CD4-positive, alpha-beta T cell treated with Interleukin-15 for 4 hours (primary cell): ENCODE results near the gene RXRA.
A peak's percentile ranks its signal among the peaks of the same experiment; 100 is the strongest.

Experiments used
- DNase-seq: peaks from one replicate; pipeline ENCODE4 v3.0.0-alpha.2; 2020; ENCODE audit warnings: low spot score

The RXRA gene

DNA sequence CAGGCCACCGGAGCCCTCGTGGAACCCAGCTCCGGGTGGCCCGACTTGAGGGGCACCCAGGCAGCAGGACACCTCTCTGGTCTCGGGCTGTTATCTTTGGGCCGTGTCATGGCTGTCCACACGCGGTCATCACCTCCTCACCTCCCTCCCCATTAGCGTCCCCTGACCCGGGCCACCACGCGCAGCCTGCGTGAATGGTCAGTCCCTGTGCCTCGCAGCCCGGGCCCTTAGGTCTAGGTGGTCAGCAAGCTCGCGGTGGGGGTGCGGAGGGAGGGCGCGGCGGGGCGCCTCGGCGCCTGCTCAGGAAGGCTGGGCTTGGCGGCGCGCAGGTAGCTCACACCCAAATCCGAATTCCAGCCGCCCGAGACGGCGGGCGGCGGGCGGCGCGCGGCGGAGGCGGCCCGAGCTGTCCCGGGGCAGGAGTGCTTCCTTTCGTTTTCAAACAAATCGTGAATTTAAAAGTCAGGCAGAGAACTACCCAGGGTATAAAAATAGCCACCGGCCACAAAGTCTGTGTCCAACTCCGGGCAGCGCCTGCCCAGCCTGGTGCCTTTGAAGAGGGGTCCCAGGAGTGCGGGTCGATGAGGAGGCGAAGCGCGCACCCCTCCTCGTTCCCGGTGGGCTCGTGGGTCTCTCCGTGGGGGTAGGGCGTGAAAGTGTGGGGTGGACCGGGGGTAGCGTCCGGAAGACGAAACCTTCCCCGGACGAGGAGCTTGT is 1.0 kb upstream of the RXRA start:
- DNase-seq, result peak; percentile 24

DNA sequence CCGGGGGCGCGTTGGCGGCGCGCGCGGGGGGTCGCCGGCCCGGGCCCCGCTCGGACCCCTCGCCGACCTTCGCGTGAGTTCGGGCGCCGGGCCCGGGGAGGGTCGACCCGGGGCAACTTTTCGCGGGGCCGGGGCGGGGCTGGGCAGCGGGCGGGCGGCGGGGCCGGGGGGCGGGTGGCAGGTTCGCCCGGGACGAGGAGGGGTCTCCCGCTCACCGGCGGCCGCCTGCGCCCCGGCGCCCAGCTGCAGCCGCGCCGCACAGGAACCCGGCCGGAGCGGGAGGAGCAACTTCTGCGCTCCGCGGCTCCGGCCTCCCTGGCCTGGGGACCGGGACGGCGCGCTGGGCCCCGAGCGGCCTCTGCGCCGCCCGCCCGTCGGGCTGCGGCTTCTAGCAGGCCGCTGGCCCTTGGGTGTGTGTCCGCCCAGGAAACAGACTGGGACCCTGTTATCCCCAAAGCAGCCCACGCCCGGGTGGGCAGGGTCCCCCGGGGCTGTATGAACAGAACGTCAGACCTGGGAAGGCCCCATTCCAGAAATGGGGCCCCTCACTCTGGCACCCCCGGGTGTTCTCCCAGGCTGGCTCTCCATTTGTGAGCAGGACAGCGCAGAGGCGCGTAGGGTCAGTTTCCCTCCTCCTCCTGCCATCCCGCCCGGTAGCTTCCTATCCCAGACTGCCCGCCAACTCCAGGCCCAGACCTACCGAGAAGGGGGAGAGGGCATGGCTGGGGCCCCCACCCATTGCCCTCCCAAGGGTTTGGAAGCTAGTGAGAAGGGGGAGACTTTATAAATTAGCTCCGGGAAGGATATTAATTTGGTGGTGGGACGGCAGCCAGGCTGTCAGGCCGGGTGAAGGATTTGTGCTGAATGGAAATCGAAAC is 708 bp downstream of the RXRA start:
- DNase-seq, result no peak

DNA sequence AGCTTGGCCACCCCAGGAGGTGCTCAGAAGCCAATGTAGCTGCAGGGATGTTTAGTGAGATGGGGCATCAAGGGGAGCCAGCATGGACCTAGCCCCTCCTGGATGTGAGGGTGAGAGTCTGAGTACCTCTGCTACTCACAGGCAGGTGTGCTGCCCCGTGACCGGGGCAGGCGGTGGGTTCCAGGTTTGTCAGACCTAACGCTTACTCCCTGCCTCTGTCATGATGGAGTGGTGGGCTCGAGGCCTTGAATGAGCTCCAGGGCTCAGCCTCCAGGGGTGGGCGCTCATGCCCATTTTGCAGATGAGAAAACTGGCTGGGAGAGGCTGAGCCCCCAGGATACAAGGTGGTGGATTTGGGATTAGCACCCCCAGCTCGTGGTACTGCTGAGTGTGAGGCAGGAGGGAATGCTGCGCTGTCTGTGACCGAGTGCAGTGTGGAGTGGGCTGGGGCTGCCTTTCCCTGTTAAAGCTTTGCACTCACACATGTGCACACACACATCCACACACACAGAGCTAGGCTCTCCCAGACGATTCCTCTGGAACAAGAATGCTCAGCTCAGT is 1.5 kb downstream of the RXRA start:
- no peak for DNase-seq

DNA sequence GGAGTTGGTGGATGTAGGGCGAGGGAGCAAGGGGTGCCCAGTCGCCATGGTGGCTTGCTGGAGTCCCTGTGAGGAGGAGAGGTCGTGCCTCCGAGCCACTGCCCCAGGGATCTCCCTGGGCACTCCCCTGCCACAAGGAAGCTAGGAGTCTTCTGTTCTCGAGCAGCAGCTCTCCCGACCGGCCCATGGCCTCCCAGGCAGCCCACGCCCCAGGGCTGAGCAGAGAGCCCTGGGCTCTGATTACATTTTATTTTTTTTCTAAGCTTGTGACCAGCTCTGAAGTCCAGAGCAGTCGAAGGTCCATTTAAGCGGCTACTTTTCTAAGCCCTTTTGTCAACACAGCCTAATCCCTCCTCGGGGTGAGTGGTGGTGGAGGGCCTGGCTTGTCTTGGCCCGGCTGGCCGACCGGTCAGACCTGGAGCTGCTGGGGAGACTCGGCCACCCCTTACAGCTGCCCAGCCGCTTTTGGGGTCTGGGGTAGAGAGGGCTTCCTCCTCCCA is 2.1 kb downstream of the RXRA start:
- no peak for DNase-seq

DNA sequence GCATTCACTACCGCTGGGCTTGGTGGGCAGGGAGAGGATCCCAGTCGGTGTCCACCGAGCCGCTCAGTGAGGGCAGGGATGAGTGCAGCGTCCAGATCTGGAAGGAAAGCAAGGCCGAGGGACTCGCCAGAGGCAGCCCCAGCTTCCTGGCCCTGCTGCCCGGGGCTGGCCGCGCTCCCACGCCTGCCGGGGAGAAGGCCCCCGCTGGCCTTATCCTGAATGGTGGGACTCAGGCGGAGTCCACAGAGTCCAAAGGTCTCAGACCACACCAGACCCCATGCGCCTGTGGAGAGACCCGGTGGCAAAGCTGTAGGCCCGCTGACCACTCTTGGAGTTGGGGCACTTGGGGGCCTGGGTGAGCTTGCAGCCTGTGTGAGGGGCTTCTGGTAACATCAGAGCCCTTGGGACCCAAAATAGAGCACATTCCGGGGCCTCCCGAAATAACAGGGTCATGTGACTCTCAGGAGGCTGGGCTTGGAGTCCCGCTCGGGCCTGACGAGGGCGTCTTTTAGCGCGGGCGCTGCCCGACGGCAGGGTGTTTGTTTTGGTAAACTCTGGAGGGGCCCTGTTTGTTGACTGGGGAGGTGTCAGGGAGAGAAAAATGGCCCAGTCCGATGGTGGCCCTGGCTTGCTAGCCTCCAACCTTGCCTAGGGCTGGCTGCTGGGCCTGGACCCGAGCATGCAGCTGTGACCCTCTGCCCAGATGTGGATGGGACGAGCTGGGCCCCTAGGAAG is 2.8 kb downstream of the RXRA start:
- DNase-seq, result no peak

DNA sequence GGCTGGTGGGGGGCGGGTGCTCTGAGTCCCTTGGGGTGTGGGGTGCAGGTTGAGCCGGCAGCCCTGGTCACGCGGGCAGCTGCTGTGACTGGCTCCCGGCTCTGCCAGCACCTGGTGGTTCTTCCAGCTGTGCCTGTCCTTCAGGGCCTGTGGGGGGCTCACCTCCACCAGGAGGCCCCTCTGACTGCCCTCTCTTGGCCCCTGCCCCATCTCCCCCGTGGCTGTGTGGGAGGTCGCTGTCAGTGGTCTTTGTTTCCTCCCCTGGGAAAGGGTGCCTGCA is 3.3 kb downstream of the RXRA start:
- DNase-seq, result no peak

DNA sequence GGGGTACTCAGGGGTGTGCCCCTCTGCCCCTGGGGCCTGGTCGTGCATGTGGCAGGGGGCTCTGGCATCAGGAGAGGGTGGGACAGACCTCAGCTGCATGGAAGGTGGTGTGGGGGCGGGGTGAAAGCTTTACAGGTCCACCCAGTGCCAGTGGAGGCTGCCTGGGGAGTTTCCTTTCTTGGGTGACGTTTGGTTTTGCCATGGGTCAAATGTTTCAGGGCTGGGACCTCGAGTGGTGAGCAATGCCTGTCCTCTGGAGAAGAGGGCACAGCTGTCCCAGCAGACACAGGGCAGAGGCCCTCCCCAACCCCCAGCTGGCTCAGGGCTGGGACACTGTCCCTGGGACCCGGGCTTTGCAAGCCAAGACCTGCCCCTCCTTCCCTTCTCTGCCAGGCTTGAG is 3.6 kb downstream of the RXRA start:
- DNase-seq, result no peak

DNA sequence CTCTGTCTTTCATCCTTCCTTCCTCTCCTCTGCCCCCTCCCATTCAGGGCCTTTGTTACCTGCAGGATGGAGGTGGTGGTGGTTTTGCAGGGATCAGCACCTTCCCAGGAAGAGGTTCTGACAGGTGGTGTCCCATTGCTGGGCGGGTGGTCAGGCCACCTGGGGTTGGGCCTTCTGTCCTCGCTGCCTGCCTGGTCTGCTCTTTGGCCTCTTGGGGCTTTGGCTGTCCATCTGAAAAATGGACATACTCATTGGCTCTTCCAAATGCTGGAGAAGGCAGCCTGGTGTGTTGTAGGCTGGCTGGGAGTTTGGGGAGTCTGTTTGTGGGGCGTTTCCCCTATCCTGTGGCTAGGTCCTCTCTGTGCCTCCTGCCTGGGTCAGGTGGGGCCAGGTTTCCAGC is 4.3 kb downstream of the RXRA start:
- no peak for DNase-seq

DNA sequence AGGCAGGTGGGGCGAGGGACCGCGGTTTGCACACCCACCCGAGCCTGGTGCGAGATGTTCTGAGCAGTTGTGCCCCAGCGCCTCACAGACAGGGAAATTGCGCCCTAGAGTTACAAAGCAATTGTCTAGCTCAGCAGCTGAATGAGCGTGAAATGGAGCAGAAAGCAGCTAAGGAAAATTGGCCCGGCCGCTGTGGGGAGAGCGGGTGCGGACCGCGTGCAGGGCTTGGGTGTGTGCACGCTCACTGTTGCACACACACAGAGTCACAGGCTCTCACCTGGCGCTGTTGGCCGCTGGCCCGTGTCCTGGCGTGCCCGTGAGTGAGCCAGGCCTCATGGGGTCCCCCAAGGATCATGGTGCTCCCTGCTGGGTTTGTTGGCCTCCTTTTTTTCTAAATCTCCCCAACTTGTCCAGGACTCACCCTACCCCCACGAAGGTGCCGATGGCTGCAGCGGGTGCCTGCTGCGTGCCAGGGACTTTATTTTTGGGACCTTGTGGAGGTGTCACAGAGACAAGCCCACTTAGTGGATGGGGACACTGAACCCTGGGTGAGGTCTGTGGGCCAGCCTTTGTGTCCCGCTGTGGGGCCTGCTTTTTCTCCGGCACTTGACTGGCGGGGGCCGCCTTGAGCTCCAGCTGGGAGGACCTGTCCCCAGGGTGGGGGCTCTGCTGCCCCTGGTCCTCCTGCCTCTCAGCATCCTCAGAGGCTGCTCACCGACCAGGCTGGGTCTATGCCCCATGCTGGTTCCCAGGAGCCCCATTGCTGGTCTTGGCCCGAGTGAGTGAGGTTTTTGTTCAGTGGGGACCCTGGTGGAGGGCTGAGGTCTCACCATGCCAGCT is 5.2 kb downstream of the RXRA start:
- no peak for DNase-seq

DNA sequence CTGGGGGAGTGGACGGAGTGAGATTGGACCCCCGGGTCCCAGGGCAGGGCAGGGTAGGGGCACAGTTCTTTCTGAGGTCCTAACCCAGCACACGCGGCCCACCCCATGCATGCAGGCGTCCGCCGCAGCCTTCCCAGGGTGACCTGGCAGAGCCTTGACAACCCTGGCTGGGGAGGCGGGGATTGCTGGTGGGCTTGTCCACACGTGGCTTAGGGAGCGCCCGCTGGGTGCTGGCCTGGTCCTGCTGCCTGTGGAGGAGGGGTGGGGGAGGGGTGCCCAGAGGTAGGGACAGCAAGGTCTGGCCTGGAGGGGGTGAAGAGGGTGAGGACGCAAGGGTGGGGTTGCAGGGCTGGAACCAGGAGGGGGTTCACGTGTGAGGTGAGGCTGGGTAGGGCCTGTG is 6.0 kb downstream of the RXRA start:
- no peak for DNase-seq

DNA sequence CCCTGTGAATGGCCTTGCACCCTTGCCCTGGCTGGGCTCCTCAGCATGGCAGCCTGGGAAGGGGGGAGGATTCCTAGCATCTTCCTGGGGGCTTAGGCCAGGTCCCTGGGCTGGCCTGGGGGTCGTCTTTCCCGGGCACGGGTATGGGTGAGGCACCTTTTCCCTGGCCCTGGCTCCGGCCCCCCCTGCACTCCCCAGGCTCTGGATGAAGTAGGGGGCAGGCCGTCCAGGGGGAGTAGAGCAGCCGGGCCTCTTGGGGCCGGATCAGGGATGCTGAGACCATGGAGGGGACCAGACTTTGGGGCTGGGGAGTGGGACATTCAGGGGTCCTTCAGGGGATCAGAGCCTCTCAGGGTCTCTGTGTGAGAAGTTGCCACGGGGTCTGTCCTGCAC is 6.6 kb downstream of the RXRA start:
- no peak for DNase-seq

DNA sequence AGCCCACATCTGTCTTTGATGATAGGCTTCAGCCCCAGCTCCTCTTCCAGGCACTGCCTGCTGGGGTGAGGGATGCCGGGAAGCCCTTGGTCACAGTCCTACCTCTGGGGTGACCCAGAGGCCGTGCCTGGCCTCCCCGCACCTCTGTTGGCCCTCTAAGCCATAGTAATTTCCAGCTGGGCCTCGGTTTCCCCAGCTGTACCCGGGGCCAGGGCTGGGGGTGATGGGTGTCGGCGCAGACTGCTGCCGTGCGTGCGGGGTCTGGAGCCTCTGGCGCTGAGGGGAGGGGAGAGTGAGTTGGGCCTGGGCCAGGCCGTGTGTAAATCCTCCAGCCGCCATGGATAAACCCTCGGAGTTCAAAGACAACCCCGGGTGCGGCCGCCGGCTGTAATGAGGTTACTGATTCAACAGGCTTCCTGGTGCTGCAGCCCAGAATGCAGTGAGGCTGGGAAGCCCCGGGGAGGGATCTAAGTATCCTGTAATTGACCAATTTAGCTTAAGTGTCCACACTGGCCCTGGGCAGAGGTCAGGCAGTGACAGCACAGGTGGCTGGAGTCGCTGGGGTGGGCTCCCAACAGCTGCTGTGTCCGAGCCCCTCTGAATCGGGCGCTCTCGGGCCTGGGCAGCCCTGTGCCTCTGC is 7.1 kb downstream of the RXRA start:
- no peak for DNase-seq

DNA sequence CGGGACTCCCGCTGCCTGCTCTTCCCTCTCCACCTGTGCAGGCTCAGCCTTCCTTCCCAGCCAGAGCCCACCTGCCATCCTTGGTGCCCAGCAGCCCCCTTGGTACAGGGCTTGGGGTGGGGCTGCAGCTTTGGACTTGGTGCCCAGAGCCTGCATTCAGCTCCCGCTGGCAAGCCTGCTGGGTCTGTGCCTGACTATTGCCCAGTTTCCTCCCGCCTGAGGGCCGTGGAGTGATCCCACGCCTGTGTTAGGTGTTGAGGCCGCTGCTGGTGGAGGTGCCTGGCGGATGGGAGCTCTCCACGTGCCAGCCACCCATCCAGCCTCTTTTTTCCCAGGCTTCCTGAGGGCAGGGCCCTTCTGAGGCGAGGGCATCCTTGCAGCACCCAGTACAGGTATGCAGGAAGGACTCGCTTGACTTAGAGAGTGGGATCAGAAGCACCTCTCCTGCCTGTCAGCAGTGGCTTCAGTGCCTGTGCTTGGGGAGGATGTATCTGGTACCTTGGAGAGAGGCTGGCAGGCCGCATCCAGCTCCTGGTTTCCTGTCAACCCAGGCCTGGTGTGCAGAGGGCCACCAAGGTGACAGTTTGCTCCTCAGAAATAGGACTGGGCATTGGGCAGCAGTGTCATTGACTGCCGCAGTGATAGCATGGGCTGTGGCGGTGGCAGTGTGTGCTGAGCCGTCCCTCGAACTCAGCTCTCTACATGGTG is 7.8 kb downstream of the RXRA start:
- no peak for DNase-seq

DNA sequence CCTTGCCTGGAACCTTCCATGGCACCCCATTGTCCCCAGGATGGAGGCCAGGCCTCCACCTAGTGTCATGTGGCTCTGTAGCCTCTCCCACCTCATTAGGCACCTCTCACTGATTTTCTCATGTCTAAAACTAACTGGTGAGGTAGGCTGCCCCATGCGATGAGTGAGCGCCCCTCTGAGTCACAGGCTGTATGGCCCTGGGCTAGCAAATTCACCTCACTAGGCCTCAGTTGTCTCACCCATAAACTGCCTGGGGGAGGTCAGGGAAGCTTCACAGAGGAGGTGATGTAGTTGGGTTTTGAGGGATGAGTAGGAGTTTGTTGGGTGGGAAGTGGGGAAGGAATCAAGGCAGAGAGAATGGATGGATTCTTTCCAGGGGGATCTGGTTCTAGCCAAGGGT is 8.8 kb downstream of the RXRA start:
- DNase-seq, result no peak

DNA sequence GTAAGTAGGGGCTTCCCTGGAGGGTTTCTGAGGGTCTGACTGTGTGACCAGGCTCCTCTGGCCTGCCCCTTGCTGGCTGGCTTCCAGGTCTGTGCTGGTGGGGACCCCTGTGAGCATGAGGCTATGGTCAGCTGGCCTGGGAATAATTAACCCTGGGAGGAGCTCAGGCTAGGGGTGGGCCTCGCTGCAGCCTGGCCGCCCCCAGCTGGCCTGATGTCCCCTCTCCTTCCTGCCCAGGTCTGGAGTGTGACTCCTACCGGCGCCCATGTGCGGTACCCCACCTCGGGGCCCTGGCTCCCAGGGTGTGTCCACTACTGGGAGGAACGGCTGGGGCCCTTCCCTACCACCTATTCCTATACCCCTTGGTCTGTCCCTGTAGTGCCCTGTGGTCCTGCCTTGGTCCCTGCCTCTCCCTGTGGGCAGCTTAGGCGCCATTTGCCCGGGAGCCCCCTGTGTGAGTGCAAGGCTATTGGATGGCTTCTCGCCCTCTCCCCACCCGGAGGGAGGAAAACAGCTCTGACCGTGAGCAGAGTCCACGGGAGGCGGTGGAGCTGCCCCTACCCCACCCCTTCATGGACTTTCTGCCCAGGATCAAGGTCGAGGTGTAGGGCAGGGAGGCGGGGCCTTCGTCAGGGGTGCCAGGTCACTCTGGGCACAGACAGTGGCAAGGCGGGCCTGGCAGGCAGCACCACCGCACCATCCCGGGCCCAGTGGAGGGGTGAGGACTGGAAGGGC is 9.4 kb downstream of the RXRA start:
- no peak for DNase-seq

DNA sequence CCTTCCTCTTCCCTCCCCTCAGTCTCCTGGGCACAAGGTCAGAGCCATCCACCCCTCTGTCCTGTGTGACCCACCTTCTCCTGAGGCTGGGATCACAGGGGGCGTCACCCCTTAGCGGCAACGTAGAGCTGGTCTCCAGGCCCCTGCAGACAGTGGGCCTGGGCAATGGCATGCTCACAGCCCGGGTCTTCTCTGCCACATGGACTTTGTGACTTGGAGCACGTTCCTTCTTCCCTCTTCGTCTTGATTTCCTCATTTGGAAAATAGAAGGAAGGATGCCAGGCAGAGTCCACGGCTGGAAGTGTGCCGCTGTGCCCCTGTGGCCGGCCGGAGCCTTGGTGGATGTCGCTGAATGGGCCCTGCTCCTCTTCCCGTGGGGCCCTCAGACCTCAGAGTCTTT is 10.0 kb downstream of the RXRA start:
- DNase-seq, result no peak

DNA sequence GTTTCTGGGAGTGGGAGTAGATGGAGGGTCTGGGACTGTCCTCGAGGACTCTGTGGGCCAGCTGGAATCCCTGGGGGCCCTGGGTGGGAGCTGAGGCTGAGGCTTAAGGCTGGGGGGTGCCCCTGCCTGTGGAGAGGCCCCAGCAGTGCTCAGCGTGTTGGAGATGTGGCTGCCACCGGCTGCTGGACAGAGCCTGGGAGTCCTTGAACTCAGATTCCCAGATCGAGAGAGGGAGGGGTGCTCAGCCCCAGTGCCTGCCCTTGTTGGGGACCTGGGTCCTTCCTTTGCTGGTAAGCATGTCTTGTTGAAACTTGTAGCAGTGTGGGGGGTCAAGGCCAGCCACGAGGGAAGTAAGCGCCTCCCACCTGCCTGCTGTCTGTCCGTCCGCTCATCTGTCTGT is 10.7 kb downstream of the RXRA start:
- no peak for DNase-seq

DNA sequence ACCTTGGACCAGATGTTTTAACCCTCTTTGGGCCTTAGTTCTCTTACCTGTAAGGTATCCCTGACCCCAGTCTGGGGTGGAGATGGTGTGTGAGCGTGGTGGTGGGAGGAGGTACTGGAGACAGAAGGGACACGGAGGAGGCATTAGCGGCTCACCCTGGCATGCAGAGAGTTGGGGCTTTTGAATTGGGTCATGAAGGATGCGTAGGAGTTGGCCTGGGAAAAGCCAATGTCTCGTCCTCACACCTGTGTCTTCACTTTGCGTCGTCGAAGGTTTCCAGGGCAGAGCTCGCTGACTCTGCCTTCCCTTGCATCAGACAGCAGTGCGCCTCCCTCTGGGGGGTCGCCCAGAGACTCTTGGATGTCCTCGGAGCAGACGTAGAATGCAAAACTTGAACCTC is 11.2 kb downstream of the RXRA start:
- DNase-seq, result no peak

DNA sequence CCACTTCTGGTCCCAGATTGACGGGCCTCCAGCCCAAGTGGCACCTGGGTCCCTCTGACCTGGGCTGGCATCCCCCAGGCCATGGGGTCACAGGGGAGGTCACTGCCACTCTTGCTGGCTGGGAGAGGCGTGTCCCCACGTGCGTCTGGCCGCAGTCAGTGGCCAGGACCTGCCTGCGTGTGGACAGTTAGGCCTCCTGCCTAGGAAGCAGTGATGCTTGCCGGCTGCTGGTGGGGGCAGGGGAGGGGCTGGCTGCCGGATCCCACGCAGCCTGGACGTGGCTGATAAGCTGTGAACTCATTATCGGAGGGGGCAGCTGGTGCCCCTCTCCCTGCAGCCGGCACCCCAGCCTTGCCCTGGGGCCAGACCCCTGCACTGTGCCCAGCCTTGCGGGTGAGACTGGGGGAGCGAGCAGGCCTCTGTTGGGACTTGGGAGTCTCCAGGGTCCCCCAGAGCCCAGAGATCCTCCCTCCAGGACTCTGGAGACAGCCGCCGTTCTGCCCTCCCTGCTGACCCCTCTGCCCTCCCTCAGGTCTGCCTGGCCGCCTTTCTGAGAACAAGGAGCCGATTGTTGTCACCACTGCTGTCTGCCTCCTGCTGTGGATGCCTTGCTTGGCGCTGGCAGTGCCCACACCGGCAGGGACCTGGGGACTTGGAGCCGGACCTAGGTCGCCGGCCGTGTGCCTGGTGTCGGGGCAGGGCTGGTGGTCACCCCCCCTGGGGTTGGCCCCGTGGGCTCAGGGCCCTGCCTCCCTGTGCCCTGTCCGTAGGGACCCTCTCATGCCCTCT is 12.3 kb downstream of the RXRA start:
- DNase-seq, result no peak
